HUES48 (cell line): Measurements from ENCODE around the gene SLC29A4.
"Not testable (repeated sequence)": the region's sequence is repeated elsewhere in the genome, so short reads cannot be mapped to it uniquely, and the experiment has no call there.

Experiments
- H3K27ac ChIP-seq: one replicate; pipeline ENCODE4 v1.7.0; 2013; ENCODE audit warnings: low read depth, low read length, inconsistent platforms
- H3K27me3 ChIP-seq: 2 replicates; pipeline ENCODE4 v1.6.1; 2013; ENCODE audit warnings: mild to moderate bottlenecking, low read length; ENCODE audit not compliant: control insufficient read depth, insufficient read depth
- H3K36me3 ChIP-seq: 2 replicates; pipeline ENCODE4 v1.6.1; 2013; ENCODE audit warnings: low read length; ENCODE audit not compliant: control insufficient read depth, insufficient read depth
- H3K4me1 ChIP-seq: 2 replicates; pipeline ENCODE4 v1.6.1; 2013; ENCODE audit warnings: mild to moderate bottlenecking, low read length; ENCODE audit not compliant: control insufficient read depth, insufficient read depth
- H3K4me3 ChIP-seq: 2 replicates; pipeline ENCODE4 v1.5.1; 2013; ENCODE audit warnings: mild to moderate bottlenecking, low read depth, low read length
- H3K9ac ChIP-seq: 2 replicates; pipeline ENCODE4 v1.6.1; 2013; ENCODE audit warnings: mild to moderate bottlenecking, low read depth, low read length, moderate library complexity
- H3K9me3 ChIP-seq: 2 replicates; pipeline ENCODE4 v1.6.1; 2013; ENCODE audit warnings: low read length; ENCODE audit not compliant: control insufficient read depth, insufficient read depth

Gene SLC29A4

DNA sequence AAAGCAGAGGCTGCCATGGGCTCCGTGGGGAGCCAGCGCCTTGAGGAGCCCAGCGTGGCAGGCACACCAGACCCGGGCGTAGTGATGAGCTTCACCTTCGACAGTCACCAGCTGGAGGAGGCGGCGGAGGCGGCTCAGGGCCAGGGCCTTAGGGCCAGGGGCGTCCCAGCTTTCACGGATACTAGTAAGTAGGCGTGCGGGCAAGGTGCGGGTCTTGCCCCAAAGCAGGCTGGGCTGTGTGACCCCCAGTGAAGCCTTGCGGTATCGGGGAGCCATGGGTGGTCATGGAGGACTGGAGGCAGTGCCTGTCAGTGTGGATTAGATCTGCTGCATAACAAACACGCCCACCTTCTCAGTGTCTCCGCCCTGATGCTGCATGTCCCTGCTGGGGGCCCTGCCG is 5.1 kb downstream of the SLC29A4 start:
- Histone ChIP-seq H3K4me3 (no peak overlapping the region), H3K9me3 (no peaks in the 10 kb centered on the region), H3K27me3 (peaks cover 10% of the 10 kb centered on the region), H3K9ac (no peak overlapping the region), H3K27ac (no peak overlapping the region), H3K4me1 (no peaks in the 10 kb centered on the region), H3K36me3 (no peaks in the 10 kb centered on the region)

GRCh38 chr7:5288560-5288959 is 5.8 kb downstream of the SLC29A4 start:
- peaks cover 10% of the 10 kb centered on the region for H3K27me3 ChIP-seq
- H3K9ac ChIP-seq, H3K4me3 ChIP-seq, H3K27ac ChIP-seq, H3K4me1 ChIP-seq, H3K9me3 ChIP-seq, H3K36me3 ChIP-seq: not testable (repeated sequence)

- H3K9ac ChIP-seq: no peak overlapping the region
- H3K9me3 ChIP-seq: no peaks in the 10 kb centered on the region
- H3K27ac ChIP-seq: no peak overlapping the region
- peaks cover 5% of the 10 kb centered on the region for H3K27me3 ChIP-seq
- H3K36me3 ChIP-seq: peaks cover under 1% of the 10 kb centered on the region; the same call in 1 of the 2 replicates
- H3K4me3 ChIP-seq: no peak overlapping the region
- H3K4me1 ChIP-seq: no peaks in the 10 kb centered on the region
Observed at GRCh38 chr7:5289355-5289754, 6.6 kb downstream of the SLC29A4 start.

GRCh38 chr7:5291301-5291700 is 8.6 kb downstream of the SLC29A4 start:
- H3K9me3 ChIP-seq: no peaks in the 10 kb centered on the region
- no peak overlapping the region for H3K9ac ChIP-seq
- H3K36me3 ChIP-seq: peaks cover 2% of the 10 kb centered on the region; the same call in 1 of the 2 replicates
- no peaks in the 10 kb centered on the region for H3K27me3 ChIP-seq
- no peak overlapping the region for H3K4me3 ChIP-seq
- H3K27ac ChIP-seq: no peak overlapping the region
- no peaks in the 10 kb centered on the region for H3K4me1 ChIP-seq

DNA sequence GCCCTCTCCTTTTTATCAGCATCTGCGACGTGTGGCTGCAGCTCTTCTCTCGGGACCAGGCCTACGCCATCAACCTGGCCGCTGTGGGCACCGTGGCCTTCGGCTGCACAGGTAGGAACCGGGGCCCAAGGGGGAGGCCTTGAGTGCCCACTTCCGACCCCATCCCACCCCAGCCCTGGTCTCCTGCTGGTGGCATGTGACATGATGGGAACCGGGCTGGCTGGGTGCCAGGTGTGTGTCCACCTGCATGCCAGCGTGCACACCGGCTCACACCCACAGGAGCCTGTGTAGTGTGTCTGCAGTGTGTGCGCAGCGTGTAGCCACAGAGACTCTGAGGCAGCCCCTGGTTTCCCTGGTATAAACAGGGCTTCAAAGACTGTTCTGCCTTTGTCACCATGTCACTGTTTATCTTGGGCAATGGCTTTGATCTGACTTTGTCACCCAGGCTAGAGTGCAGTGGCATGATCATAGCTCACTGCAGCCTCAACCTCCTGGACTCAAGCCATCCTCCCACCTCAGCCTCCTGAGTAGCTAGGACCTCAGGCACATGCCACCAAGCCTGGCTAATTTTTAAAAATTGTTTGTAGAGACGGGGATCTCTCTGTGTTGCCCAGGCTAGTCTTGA is 9.1 kb downstream of the SLC29A4 start:
- not testable (repeated sequence) for H3K9me3 ChIP-seq, H3K27me3 ChIP-seq, H3K4me3 ChIP-seq, H3K9ac ChIP-seq, H3K36me3 ChIP-seq, H3K4me1 ChIP-seq, H3K27ac ChIP-seq

- Histone ChIP-seq H3K9me3 (no peaks in the 10 kb centered on the region), H3K4me1 (0 out of 2 replicates have a peak, but pooled peaks cover 3% of the 10 kb centered on the region), H3K9ac (no peak overlapping the region), H3K4me3 (no peak overlapping the region), H3K27ac (no peak overlapping the region), H3K27me3 (peaks cover 8% of the 10 kb centered on the region), H3K36me3 (peaks cover 2% of the 10 kb centered on the region; the same call in 1 of the 2 replicates)
Observed at GRCh38 chr7:5294169-5294987, 11.6 kb downstream of the SLC29A4 start.

- Histone ChIP-seq H3K36me3 (peaks cover 2% of the 10 kb centered on the region; the same call in 1 of the 2 replicates), H3K27me3 (peaks cover 8% of the 10 kb centered on the region), H3K27ac (no peak overlapping the region), H3K9me3 (no peaks in the 10 kb centered on the region), H3K9ac (no peak overlapping the region), H3K4me3 (peak overlapping the region; percentile 70), H3K4me1 (0 out of 2 replicates have a peak, but pooled peaks cover 3% of the 10 kb centered on the region)
Observed at GRCh38 chr7:5295039-5296014, 12.6 kb downstream of the SLC29A4 start.

- no peak overlapping the region for H3K27ac ChIP-seq
- H3K9me3 ChIP-seq: no peaks in the 10 kb centered on the region
- peaks cover 2% of the 10 kb centered on the region; the same call in 1 of the 2 replicates for H3K36me3 ChIP-seq
- H3K4me3 ChIP-seq: peak overlapping the region; percentile 70
- H3K27me3 ChIP-seq: peaks cover 8% of the 10 kb centered on the region
- 0 out of 2 replicates have a peak, but pooled peaks cover 3% of the 10 kb centered on the region for H3K4me1 ChIP-seq
- H3K9ac ChIP-seq: no peak overlapping the region
Observed at GRCh38 chr7:5296015-5296610, 13.4 kb downstream of the SLC29A4 start.

DNA sequence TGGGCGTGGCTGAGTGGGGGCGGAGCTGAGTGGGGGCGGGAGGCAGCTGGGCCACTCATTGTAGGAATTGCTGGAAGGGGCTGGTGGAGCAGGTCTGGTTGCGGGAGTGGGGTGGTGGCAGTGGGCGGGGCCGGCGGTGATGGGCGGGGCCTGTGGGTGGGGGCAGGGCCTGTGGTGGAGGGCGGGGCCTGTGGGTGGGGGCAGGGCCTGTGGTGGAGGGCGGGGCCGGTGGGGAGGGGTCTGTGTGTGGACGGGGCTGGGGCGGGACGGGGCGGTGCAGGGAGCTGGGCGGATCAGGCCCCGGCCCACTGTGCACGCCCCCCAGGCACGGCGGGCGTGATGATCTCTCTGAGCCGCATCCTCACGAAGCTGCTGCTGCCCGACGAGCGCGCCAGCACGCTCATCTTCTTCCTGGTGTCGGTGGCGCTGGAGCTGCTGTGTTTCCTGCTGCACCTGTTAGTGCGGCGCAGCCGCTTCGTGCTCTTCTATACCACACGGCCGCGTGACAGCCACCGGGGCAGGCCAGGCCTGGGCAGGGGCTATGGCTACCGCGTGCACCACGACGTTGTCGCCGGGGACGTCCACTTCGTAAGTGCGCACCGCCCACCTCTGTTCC is 14.0 kb downstream of the SLC29A4 start:
- Histone ChIP-seq H3K4me1 (0 out of 2 replicates have a peak, but pooled peaks cover 3% of the 10 kb centered on the region), H3K4me3 (peak overlapping the region; percentile 50), H3K27ac (no peak overlapping the region), H3K36me3 (peaks cover 2% of the 10 kb centered on the region; the same call in 1 of the 2 replicates), H3K27me3 (peaks cover 8% of the 10 kb centered on the region), H3K9ac (no peak overlapping the region), H3K9me3 (no peaks in the 10 kb centered on the region)

GRCh38 chr7:5300366-5300765 is 17.6 kb downstream of the SLC29A4 start:
- Histone ChIP-seq H3K36me3 (no peaks in the 10 kb centered on the region), H3K9ac (no peak overlapping the region), H3K9me3 (no peaks in the 10 kb centered on the region), H3K27ac (no peak overlapping the region), H3K27me3 (peaks cover 8% of the 10 kb centered on the region), H3K4me3 (no peak overlapping the region), H3K4me1 (0 out of 2 replicates have a peak, but pooled peaks cover 3% of the 10 kb centered on the region)
